ENCODE data around the gene ZNF516.

GRCh38 chr18:76437910-76438309 is 57.1 kb downstream of the ZNF516 start:
- TF ChIP-seq MAX (IDR thresholded peaks at IDR 0.05) (no peak), YY1 (IDR thresholded peaks at IDR 0.05; ENCODE audit: low read depth) (no peak), REST (IDR thresholded peaks at IDR 0.05; ENCODE audit: low read depth) (no peak), CEBPB (IDR thresholded peaks at IDR 0.05) (no peak), TAF1 (IDR thresholded peaks at IDR 0.05; ENCODE audit: low read depth) (no peak), RAD21 (IDR thresholded peaks at IDR 0.05; ENCODE audit: low read depth) (no peak), TCF12 (IDR thresholded peaks at IDR 0.05; ENCODE audit: low read depth) (no peak), EP300 (IDR thresholded peaks at IDR 0.05; ENCODE audit: borderline replicate concordance) (no peak), CREB1 (IDR thresholded peaks at IDR 0.05; ENCODE audit: low read depth) (no peak)
